ENCODE results near the gene MXRA7.
A peak's percentile ranks its signal among the peaks of the same experiment; 100 is the strongest.
"Not testable (repeated sequence)": the region's sequence is repeated elsewhere in the genome, so short reads cannot be mapped to it uniquely, and the experiment has no call there.

Gene MXRA7

DNA sequence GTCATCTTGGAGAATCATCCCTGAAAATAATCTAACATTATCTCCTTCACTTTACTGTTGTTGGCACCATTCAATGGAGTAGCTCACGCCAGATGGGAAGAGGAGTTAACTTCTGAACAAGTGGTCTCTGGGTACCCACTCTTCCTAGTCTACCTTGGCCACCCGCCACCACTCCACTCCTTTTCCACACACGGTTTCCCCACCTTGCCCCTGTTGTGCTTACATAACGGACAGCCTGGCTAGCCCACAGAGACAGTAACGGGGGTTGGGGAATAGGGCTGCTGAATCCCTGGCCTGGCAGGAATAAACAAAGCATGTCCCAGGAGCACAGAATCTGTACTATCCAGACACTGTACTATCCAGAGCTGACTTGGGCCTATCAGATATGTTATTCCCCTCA, 3.6 kb upstream of the MXRA7 start:
- H3K4me3 Mint-ChIP-seq, result peak overlapping the region in 1 of 3 experiments; percentile 17
- H3K27ac Mint-ChIP-seq, result no peak overlapping the region
- peaks cover 20% of the 10 kb centered on the region for H3K4me1 Mint-ChIP-seq
- H3K36me3 Mint-ChIP-seq (ENCODE audit: low read depth), result peaks cover 46% of the 10 kb centered on the region
- no peaks in the 10 kb centered on the region for H3K9me3 Mint-ChIP-seq
- TF ChIP-seq, protein P1, sequence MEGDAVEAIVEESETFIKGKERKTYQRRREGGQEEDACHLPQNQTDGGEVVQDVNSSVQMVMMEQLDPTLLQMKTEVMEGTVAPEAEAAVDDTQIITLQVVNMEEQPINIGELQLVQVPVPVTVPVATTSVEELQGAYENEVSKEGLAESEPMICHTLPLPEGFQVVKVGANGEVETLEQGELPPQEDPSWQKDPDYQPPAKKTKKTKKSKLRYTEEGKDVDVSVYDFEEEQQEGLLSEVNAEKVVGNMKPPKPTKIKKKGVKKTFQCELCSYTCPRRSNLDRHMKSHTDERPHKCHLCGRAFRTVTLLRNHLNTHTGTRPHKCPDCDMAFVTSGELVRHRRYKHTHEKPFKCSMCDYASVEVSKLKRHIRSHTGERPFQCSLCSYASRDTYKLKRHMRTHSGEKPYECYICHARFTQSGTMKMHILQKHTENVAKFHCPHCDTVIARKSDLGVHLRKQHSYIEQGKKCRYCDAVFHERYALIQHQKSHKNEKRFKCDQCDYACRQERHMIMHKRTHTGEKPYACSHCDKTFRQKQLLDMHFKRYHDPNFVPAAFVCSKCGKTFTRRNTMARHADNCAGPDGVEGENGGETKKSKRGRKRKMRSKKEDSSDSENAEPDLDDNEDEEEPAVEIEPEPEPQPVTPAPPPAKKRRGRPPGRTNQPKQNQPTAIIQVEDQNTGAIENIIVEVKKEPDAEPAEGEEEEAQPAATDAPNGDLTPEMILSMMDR (IDR thresholded peaks at IDR 0.05; ENCODE audit: unreplicated experiment in 3 of 3), result no peak
- no peaks in the 10 kb centered on the region for H3K27me3 Mint-ChIP-seq (ENCODE audit: low read depth)

DNA sequence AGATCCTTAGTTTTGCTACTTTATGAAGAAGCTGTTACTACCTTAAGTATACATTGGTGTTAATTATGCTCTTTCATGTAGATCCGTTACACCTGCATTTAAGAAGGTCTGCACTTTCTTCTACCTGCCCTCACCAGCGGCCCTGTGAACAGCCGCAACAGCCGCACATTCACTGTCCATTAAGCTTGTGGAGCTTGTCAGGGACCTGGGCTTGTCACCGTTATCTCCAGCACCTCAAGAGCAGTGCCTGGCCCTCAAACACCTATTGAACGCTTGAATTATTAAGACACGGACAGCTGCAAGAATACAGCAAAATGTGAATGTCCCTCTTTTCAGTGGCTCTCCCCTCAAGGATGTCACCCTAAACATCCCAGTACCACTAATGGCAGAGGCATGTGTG, 3.0 kb upstream of the MXRA7 start:
- peaks cover 25% of the 10 kb centered on the region for H3K4me1 Mint-ChIP-seq
- peaks cover 43% of the 10 kb centered on the region for H3K36me3 Mint-ChIP-seq (ENCODE audit: low read depth)
- TF ChIP-seq, protein P1 (IDR thresholded peaks at IDR 0.05; ENCODE audit: unreplicated experiment in 3 of 3), result no peak
- peak overlapping the region; percentile 17 to 66 (median 32) for H3K4me3 Mint-ChIP-seq
- no peaks in the 10 kb centered on the region for H3K27me3 Mint-ChIP-seq (ENCODE audit: low read depth)
- no peak overlapping the region for H3K27ac Mint-ChIP-seq
- H3K9me3 Mint-ChIP-seq, result no peaks in the 10 kb centered on the region

DNA sequence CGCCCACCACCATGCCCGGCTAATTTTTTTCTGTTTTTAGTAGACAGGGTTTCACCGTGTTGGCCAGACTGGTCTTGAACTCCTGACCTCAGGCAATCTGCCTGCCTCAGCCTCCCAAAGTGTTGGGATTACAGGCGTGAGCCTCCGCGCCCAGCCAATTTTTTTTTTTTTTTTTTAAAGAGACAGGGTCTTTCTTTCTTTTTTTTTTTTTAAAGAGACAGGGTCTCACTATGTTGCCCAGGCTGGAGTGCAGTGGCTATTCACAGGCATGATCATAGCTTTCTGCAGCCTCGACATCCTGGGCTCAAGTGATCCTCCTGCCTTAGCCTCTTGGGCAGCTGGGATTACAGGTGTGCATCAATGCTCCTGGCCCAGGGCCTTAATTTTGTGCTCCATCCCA, 1.6 kb upstream of the MXRA7 start:
- H3K9me3 Mint-ChIP-seq; H3K27me3 Mint-ChIP-seq (ENCODE audit: low read depth); H3K27ac Mint-ChIP-seq: not testable (repeated sequence)
- Mint-ChIP-seq H3K4me3 (peak overlapping the region; percentile 6 to 45 (median 36)), H3K36me3 (ENCODE audit: low read depth) (peaks cover 41% of the 10 kb centered on the region), H3K4me1 (peaks cover 39% of the 10 kb centered on the region)

DNA sequence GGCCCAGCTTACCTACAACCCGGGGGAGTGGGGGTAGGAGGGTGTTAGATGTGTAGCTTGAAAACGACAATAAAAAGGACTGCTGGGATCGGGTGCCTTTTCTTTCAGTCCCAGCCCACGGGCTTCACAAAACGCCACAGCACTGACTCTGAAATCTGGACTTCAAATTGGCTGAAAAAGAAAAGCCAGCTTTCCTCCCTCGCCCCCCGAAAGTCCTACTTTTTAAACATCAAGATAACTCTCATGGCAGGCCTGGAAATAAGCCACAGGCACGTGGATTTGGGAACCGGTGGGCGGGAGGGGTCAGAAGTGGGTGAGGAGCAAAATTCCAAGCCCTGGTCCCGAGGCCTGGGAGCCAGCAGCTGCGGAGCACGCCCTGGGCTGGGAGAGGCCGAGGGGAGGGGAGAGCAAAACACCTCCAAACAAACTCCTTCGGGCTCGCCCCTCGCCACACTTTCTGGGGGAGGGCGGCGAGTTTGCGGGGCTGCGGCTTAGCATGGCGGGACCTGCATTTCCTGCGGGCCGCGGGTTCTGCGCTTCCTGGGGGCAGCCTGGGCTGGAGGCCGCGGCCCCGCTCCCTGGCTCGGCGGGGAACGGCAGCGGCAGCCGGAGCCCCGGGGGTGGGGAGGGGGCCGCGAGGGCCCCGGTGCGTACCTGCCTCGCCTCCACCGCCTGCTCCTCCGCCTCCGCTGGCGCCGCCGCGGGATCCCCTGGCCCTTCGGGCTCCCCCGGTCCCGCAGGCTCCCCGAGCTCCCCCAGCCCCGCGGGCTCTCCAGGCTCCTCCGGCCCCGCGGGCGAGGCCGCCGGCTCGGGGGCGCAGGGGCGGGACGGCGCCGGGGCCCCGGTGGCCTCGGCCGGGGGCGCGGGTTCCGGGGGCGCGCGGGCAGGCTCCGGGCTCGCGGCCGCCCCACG, 558 bp downstream of the MXRA7 start:
- Mint-ChIP-seq H3K4me1 (peaks cover 47% of the 10 kb centered on the region), H3K36me3 (ENCODE audit: low read depth) (peaks cover 24% of the 10 kb centered on the region), H3K4me3 (peak overlapping the region; percentile 83 to 88 (median 87)), H3K27ac (peak overlapping the region; percentile 80 to 97 (median 92))
- H3K9me3 Mint-ChIP-seq; H3K27me3 Mint-ChIP-seq (ENCODE audit: low read depth): not testable (repeated sequence)

DNA sequence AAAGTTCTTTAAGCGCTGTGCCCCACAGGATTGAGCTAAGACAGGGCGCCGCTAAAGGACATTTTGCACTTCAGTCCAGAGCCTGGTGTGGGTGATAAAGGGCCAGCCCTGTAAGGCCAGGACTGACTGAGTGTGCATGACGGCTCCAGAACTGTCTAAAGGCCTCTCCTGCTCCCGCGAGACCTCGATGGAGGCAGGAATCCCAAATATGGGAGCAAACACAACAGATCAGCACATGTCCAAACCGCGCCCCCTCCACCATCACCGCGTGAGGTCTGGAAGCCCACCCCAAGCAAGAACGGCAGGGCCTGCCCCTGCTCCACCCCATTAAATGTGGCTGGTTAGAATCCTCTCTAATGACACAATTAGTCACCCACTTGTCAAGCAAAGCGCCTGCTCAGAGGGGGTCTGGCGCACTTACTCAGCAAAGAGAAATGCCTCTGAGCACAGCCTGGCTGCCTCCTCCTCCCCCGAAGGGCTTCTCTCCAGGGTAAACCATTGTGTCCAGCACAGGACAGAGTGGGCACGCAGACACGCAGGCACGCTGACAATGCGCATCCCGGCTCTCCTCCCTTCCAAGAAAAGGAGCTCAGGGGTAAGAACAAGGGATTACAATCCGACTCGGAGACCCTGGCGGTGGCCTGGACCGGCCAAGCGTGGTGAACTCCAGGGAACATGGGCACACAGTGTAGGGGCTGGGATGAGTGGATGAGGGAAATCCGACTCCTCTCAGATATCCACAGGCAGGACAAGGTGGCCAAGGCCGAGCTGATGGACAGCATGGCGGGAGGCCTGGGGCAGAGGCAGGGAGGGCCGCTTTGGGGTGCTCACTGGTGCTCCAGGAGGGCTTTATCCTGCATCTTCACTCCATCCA, 1.5 kb downstream of the MXRA7 start:
- peak overlapping the region; percentile 83 to 88 (median 87) for H3K4me3 Mint-ChIP-seq
- peaks cover 18% of the 10 kb centered on the region for H3K36me3 Mint-ChIP-seq (ENCODE audit: low read depth)
- H3K4me1 Mint-ChIP-seq, result peaks cover 48% of the 10 kb centered on the region
- H3K27me3 Mint-ChIP-seq (ENCODE audit: low read depth), result no peaks in the 10 kb centered on the region
- no peaks in the 10 kb centered on the region for H3K9me3 Mint-ChIP-seq
- TF ChIP-seq, protein P1 (IDR thresholded peaks at IDR 0.05; ENCODE audit: unreplicated experiment in 3 of 3), result no peak
- peak overlapping the region; percentile 80 to 97 (median 92) for H3K27ac Mint-ChIP-seq

DNA sequence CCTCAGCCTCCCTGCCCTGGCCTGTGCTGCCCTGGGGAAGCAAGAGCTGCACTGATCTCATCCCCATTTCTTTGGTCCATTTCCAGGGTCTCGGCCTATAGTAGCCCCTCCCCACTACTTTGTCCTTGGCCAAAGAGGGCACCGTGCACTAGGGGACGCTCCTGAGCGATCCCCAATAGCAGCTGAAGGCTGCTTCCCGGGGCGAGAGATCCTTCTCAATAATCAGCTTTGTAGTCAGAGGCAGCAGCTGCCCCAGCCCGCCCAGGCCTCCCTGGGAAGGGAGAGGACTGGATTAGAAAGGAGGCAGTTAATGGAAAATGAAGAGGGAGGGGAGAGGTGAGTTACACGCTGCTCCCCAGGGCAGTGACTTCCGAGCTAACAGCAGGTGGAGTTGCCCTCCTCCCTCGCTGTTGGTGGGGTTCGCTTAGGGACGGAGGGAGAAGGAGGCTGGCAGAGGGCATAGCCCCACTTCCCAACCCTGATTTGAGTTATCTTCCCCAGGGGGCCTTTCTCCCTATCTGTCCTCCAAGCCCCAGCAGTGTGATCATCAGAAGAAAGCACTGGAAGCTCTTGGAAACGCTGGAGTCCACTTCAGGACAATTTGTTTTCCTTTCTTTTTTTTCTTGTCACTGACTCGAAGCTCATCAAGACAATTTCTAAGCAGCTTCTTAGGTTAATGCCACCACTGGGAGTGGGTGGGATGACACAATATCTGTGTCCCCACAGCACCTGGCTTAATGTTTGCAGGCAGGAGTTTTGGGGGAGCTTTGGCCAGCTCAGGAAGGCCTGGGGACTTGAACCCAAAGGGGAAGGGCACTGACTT, 2.6 kb downstream of the MXRA7 start:
- peak overlapping the region; percentile 83 to 88 (median 87) for H3K4me3 Mint-ChIP-seq
- TF ChIP-seq, protein P1 (IDR thresholded peaks at IDR 0.05; ENCODE audit: unreplicated experiment in 3 of 3), result peak; percentile 18 to 48 (median 34)
- peak overlapping the region; percentile 80 to 97 (median 92) for H3K27ac Mint-ChIP-seq

More for the DNA sequence above, 2.6 kb downstream of the MXRA7 start:
- Mint-ChIP-seq H3K36me3 (ENCODE audit: low read depth) (peaks cover 7% of the 10 kb centered on the region), H3K4me1 (peaks cover 48% of the 10 kb centered on the region), H3K27me3 (ENCODE audit: low read depth) (no peaks in the 10 kb centered on the region), H3K9me3 (no peaks in the 10 kb centered on the region)

All from nephron (organoid).